T1000 (cell line): ENCODE measurements around the gene YIF1B.
A peak's percentile ranks its signal among the peaks of the same experiment; 100 is the strongest.

ENCODE experiments used
- DNase-seq: peaks from one replicate; lab custom pipeline; 2025; ENCODE audit warnings: mixed read lengths; lab: John Stamatoyannopoulos, UW

The YIF1B gene

GRCh38 chr19:38304866-38305429, 10.8 kb downstream of the YIF1B start:
- no peak for DNase-seq

DNA sequence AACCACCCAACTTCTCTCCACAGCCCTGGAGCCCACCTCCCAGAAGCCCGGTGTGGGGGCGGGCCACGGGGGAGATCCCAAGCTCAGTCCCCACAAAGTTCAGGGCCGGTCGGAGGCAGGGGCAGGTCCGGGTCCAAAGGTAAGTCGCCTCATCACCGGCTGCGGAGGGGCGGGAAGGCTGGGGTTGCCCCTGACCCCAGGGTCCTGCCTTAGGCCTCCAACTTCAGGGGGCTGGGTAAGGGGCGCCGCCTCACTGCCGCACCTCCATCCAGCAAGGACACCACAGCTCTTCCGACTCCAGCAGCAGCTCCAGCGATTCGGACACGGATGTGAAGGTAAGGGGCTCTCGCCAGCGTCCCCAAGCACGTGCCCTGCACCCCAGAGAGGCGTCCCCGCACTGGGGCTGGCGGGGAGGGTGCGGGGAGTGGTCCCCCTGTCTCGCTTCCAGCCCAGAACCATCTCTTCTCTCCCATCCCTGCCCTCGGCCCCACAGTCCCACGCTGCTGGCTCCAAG, 11.3 kb downstream of the YIF1B start:
- DNase-seq, result no peak

GRCh38 chr19:38303517-38304351, 12.0 kb downstream of the YIF1B start, which contains the start of gene C19orf33:
Gene C19orf33 (plus strand): TSS chr19:38304251. CDS start chr19:38304262, 11 bp downstream.
- DNase-seq, result no peak

GRCh38 chr19:38298821-38299680, 16.7 kb downstream of the YIF1B start:
- no peak for DNase-seq

- no peak for DNase-seq
Measured at GRCh38 chr19:38294090-38294489, 21.7 kb downstream of the YIF1B start.

DNA sequence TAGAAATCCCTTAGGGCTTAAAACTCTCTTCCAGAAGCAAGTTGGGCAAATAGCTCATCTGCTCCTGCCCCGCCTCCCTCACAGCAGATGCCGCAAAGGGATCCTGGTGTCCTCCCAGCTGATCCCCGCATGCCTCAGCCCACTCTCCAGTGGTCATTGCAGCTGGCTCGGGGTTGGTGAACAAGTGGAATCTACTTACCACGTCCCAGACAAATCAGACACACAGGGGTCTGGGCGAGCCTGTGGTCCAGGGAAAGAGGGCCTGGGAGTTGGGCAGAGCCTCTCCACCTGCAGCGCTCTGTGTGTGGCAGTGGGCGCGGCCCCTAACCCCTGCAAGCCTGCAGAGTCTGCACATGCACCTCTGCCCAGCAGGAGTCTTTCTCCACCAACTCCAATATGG, 22.5 kb downstream of the YIF1B start:
- DNase-seq, result no peak

GRCh38 chr19:38291855-38292254, 23.9 kb downstream of the YIF1B start:
- DNase-seq, result no peak

DNA sequence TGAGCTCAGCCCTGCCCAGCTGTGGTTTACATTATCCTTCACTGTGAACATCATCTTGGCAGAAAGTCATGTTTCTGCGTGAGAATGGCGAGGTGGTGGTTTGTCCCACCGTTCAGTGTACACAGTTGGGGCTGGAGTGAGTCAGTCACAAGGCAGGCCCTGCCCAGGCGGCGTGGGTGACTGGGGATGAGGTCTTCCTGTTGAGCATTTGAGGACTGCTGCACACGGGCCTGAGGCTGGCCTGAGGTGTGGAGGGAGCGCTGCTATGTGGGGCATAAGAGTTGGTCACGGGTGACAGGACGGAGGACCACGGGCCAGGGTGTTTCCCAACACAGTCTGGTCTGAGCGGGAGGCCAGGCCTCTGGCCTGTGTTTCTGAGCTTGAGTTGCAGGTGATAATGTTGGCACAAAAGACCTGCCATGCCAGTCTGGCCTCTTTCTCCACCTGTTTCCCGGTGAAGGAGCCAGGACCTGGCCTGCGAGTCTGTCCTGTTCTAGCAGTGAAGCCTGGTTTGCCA, 25.1 kb downstream of the YIF1B start:
- peak; percentile 71 for DNase-seq

DNA sequence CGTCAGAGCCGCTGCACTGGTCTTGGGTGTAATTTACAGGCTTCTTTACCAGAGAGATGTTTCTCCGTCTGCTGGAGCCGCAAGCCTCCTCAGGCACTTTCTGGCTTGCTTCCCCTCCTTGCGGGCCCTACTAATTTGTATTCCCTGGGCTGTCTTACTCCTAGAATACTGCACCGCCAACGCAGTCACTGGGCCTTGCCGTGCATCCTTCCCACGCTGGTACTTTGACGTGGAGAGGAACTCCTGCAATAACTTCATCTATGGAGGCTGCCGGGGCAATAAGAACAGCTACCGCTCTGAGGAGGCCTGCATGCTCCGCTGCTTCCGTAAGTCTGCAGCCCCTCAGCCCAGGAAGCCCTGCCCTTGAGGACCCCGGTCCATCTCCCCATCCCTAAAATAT, 25.8 kb downstream of the YIF1B start:
- DNase-seq, result no peak

GRCh38 chr19:38288123-38288855, 27.5 kb downstream of the YIF1B start:
- DNase-seq, result no peak

- no peak for DNase-seq
Measured at GRCh38 chr19:38287604-38288003, 28.1 kb downstream of the YIF1B start.

GRCh38 chr19:38285567-38285966, 30.2 kb downstream of the YIF1B start:
- DNase-seq, result no peak

DNA sequence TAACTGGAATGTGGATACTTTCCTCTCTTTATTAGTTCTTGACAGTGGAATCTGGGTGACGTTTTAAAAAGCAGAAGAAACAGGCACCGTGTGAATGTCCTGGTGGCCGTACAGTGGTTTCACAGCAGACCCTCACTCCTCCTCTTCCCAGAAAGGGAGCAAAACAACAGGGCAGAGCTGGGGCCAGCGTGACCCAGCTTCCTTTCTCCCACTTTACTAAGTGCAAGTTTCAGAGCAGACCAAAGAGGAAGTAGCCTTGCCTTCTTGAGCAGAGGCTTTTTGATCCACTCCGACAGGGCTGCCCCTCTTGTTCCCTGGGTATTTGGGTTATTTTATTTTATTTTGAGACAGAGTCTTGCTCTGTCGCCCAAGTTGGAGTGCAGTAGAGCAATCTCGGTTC, 31.3 kb downstream of the YIF1B start:
- no peak for DNase-seq

- DNase-seq, result no peak
Measured at GRCh38 chr19:38283271-38283670, 32.5 kb downstream of the YIF1B start.

DNA sequence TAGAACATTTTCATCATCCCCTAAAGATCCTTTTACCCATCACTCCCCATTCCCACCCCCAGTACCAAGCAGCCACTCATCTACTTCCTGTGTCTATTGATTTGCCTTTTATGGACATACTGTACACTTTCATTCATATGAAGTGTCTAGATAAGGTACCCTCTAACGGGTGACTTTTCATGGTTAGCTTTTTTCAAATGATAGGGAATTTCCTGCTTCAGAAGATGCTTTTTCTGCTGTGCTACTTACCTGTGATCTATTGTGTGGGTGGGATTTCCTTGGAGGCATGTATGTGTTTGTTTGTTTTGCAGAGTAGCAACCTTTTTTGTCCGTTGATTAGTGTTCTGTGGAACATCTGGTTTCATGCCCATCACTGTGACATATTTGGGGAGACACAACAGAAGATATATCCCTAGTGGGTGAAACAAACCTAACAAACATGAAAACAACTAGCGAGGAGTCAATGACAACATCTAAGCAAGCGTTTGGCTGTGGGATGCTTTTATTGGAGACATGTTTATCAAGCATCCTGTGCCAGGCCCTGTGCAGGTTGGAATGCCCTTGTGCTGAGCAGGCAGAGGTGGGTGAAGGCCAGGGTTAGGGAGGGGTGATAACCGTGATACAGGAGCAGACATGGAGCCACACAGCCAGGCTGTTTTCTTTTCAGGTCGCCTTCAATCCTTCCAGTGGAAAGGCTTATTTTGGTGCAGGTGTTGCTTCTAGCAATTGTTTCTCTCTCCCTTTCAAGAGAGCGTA, 33.8 kb downstream of the YIF1B start:
- no peak for DNase-seq

DNA sequence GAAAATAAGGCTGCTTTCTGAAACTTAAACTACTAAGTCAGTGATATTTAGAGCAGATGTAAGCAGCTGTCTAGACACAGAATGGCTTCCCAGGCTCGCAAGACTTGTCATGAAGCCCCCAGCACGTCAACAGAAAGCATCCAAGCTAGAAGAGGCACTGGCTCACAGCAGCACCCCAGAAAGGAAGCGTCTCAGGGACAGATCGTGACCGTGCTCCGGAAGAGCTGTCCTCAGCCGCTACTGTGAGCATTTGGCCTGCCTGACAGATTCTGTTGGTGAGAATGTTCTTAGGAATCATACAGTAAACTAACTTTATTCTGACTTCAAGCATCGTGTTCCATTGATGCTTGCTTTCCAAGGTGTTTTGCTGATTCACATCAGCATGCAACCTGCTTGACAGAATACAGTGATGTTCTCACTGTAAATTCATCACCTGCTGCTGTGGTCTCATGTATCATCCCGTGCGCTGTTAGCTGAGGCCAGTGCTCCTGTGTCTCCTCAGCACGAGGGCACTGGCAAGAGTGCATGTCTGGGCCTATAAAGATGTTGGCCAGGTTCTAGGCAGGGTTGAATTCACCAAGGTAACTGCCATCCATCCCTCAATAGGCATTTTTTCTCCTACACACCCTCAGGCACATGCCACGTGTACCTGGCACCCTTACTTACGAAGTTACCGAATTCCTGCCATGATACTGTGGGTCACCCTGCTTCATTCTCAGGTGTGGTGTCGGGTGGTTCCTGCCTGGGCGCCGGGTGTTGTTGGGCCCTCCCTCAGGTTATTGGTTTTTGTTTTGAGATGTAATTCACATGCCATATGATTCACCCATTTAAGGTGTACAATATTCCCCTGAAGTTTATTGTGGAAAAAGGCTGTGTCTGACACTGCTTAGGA, 35.5 kb downstream of the YIF1B start:
- DNase-seq, result no peak

DNA sequence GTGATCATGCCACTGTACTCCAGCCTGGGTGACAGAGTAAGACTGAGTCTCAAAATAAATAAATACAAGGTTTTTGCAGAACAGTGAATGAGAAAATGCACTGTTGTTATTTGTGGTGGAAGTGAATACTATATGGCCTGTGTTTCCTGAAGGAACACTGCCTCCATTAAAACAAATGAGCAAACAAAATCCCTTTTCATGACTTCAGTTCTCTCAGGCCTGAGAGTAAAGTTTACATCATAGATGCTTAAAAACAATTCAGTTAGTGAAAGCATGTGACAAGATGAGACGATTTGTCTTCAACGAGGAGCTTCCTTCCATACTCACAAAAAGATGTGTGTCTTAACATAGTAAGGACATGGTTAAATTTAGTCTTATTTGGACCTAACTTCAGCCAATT, 37.0 kb downstream of the YIF1B start:
- DNase-seq, result no peak

GRCh38 chr19:38277969-38278680, 37.6 kb downstream of the YIF1B start:
- DNase-seq, result no peak

GRCh38 chr19:38277549-38277948, 38.2 kb downstream of the YIF1B start:
- DNase-seq, result no peak
